Gastroesophageal sphincter (tissue), 4 donors: ENCODE data around the gene TMEM217. TPM values are rescaled to one million over a fixed set of nuclear protein-coding genes. Genes with fewer than 3 reads are reported as not detected.
"Not testable (repeated sequence)": the region's sequence is repeated elsewhere in the genome, so short reads cannot be mapped to it uniquely, and the experiment has no call there.

ENCODE experiments used
- ATAC-seq: fragments of 150-250 bp; one replicate; pipeline ENCODE4 v1.9.1; 2016; ENCODE audit warnings: mild to moderate bottlenecking, moderate library complexity
- H3K27ac ChIP-seq, 4 donors: fragments of 200-600 bp; sonication (generic) in 3 of 4; 1 replicate in 3 of 4; 2 replicates in 1 of 4; pipeline ENCODE4 v1.5.1; 2016 to 2019
- H3K27me3 ChIP-seq: fragments of 200-600 bp; sonication (generic); one replicate; pipeline ENCODE4 v1.5.1; 2019
- H3K36me3 ChIP-seq, 2 donors: fragments of 200-600 bp; sonication (generic); one replicate each; pipeline ENCODE4 v1.5.1; 2019; ENCODE audit warnings: control low read depth in 1 of 2
- H3K4me1 ChIP-seq, 3 donors: fragments of 200-600 bp; sonication (generic); 1 replicate in 2 of 3; 2 replicates in 1 of 3; pipeline ENCODE4 v1.5.1; 2016 to 2019; ENCODE audit warnings: control low read depth in 2 of 3
- H3K4me3 ChIP-seq, 2 donors: fragments of 200-600 bp; sonication (generic); one replicate each; pipeline ENCODE4 v1.5.1; 2019; ENCODE audit warnings: mild to moderate bottlenecking in 1 of 2, moderate library complexity in 1 of 2
- H3K9me3 ChIP-seq, 3 donors: fragments of 200-600 bp; sonication (generic); one replicate each; pipeline ENCODE4 v1.5.1; 2017 to 2019; ENCODE audit warnings: control low read depth in 2 of 3
- EP300 ChIP-seq: sonication (generic); formaldehyde crosslinking; IDR thresholded peaks from one replicate; pipeline ENCODE4 v1.6.1; 2017; ENCODE audit warnings: antibody characterized with exemption, mild to moderate bottlenecking
- POLR2A ChIP-seq, 2 donors: fragments of 450-650 bp; IDR thresholded peaks; one replicate each; pipeline ENCODE4 v1.6.1; 2017; ENCODE audit warnings: antibody characterized with exemption in 2 of 2, mild to moderate bottlenecking in 2 of 2, moderate library complexity in 1 of 2
- POLR2AphosphoS5 ChIP-seq: sonication (generic); formaldehyde crosslinking; IDR thresholded peaks from one replicate; pipeline ENCODE4 v1.6.1; 2017; ENCODE audit warnings: antibody characterized with exemption
- WGBS, 2 donors: methylation state at CpG; one replicate each; pipeline ENCODE4 v1.1.5; 2018; ENCODE audit warnings: low coverage in 1 of 2; 5-methylcytosine and 5-hydroxymethylcytosine counted together
- total RNA-seq, 4 donors: library from RNA; depleted of rRNA; stranded (reverse); fragments of >200 nt; gene quantifications; one replicate each; pipeline ENCODE4 v1.1.0, GENCODE V29; 2016
- TF ChIP-seq, protein P1 (sequence below), 4 experiments: fragments of 200-600 bp in 2 of 4; fragments of 450-650 bp in 2 of 4; sonication (generic) in 1 of 4; IDR thresholded peaks; one replicate each; pipeline ENCODE4 v1.5.1; 2017 to 2019; ENCODE audit warnings: antibody characterized with exemption in 4 of 4, mild to moderate bottlenecking in 2 of 4, moderate library complexity in 2 of 4

TMEM217 gene
- total RNA-seq, 4 donors from 2014 or later, result 0.40 TPM; not detected in 3

GRCh38 chr6:37192666-37193065 lies 65.3 kb downstream of the TMEM217 start:
- no peaks in the 10 kb centered on the region for H3K27me3 ChIP-seq
- TF ChIP-seq EP300 (no peak), POLR2AphosphoS5 (no peak), POLR2A (IDR thresholded peaks at IDR 0.05) (no peak)
- TF ChIP-seq, protein P1, sequence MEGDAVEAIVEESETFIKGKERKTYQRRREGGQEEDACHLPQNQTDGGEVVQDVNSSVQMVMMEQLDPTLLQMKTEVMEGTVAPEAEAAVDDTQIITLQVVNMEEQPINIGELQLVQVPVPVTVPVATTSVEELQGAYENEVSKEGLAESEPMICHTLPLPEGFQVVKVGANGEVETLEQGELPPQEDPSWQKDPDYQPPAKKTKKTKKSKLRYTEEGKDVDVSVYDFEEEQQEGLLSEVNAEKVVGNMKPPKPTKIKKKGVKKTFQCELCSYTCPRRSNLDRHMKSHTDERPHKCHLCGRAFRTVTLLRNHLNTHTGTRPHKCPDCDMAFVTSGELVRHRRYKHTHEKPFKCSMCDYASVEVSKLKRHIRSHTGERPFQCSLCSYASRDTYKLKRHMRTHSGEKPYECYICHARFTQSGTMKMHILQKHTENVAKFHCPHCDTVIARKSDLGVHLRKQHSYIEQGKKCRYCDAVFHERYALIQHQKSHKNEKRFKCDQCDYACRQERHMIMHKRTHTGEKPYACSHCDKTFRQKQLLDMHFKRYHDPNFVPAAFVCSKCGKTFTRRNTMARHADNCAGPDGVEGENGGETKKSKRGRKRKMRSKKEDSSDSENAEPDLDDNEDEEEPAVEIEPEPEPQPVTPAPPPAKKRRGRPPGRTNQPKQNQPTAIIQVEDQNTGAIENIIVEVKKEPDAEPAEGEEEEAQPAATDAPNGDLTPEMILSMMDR (IDR thresholded peaks at IDR 0.05), result no peak
- WGBS, 2 donors, result 82 to 88% methylated on average over 3 of the region's 3 CpGs

GRCh38 chr6:37190159-37190535 lies 67.8 kb downstream of the TMEM217 start:
- 60% methylated on average over 1 of the region's 1 CpG; no CpG with 5 or more reads in 1 of the 2 donors for WGBS, 2 donors
- no peak for ATAC-seq

More at GRCh38 chr6:37192666-37193065, 65.3 kb downstream of the TMEM217 start:
- no peaks in the 10 kb centered on the region for H3K9me3 ChIP-seq
- H3K36me3 ChIP-seq, result no peaks in the 10 kb centered on the region
- no peak overlapping the region for H3K27ac ChIP-seq
- no peaks in the 10 kb centered on the region for H3K4me1 ChIP-seq
- H3K4me3 ChIP-seq, result no peak overlapping the region
- ATAC-seq, result no peak

GRCh38 chr6:37188962-37189510 lies 68.9 kb downstream of the TMEM217 start:
- no peak overlapping the region for H3K27ac ChIP-seq
- no peaks in the 10 kb centered on the region for H3K36me3 ChIP-seq
- no peak for ATAC-seq
- no peaks in the 10 kb centered on the region for H3K4me1 ChIP-seq
- H3K9me3 ChIP-seq, result no peaks in the 10 kb centered on the region
- TF ChIP-seq, protein P1 (IDR thresholded peaks at IDR 0.05), result no peak
- TF ChIP-seq EP300 (no peak), POLR2A (IDR thresholded peaks at IDR 0.05) (no peak), POLR2AphosphoS5 (no peak)
- 40 to 58% methylated on average over 2 of the region's 2 CpGs for WGBS, 2 donors
- H3K4me3 ChIP-seq, result no peak overlapping the region
- H3K27me3 ChIP-seq, result no peaks in the 10 kb centered on the region

More at GRCh38 chr6:37190159-37190535, 67.8 kb downstream of the TMEM217 start:
- H3K9me3 ChIP-seq, result no peaks in the 10 kb centered on the region
- no peaks in the 10 kb centered on the region for H3K27me3 ChIP-seq
- no peaks in the 10 kb centered on the region for H3K4me1 ChIP-seq
- H3K27ac ChIP-seq, result no peak overlapping the region
- TF ChIP-seq EP300, result no peak
- no peak for TF ChIP-seq POLR2A (IDR thresholded peaks at IDR 0.05)
- TF ChIP-seq, protein P1 (IDR thresholded peaks at IDR 0.05), result no peak
- no peak for TF ChIP-seq POLR2AphosphoS5
- H3K36me3 ChIP-seq, result no peaks in the 10 kb centered on the region
- no peak overlapping the region for H3K4me3 ChIP-seq

DNA sequence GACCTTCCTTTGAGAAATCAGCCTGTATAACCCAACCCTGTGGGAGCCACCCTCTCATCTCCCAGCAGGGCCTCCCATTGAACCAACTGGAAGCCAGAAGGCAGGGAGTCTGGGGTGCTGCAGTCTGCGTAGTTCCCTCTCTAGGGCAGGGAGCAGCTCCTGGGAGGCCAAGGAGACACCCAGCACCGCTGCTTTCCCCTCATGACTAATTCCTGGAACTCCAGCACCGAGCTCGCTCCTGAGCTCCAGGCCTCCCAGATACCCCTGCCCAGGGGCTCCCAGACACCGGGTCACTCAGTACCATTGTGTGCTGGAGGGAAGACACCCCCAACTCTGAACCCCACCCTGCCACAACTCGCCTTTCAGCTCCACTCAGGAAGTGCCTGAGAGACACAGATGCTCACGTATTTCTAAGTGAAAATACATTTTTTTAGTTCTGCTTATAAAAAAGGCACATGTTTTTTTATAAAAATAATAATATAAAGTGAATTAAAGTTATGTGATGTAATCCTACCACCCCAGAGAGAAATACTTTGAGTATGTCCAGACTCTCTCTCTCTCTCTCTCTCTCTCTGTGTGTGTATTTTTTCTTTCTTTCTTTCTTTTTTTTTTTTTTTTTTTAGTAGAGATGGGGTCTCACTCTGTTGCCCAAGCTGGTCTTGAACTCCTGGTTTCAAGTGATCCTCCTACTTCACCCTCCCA lies 70.5 kb downstream of the TMEM217 start:
- no peaks in the 10 kb centered on the region for H3K4me1 ChIP-seq
- H3K36me3 ChIP-seq, result no peaks in the 10 kb centered on the region
- no peak overlapping the region for H3K27ac ChIP-seq
- TF ChIP-seq EP300 (no peak), POLR2AphosphoS5 (no peak), POLR2A (IDR thresholded peaks at IDR 0.05) (no peak)
- TF ChIP-seq, protein P1 (IDR thresholded peaks at IDR 0.05), result no peak
- no peaks in the 10 kb centered on the region for H3K9me3 ChIP-seq
- H3K4me3 ChIP-seq, result no peak overlapping the region
- no peaks in the 10 kb centered on the region for H3K27me3 ChIP-seq
- ATAC-seq, result no peak
- 67 to 83% methylated on average over 3 to 5 of the region's 7 CpGs for WGBS, 2 donors

DNA sequence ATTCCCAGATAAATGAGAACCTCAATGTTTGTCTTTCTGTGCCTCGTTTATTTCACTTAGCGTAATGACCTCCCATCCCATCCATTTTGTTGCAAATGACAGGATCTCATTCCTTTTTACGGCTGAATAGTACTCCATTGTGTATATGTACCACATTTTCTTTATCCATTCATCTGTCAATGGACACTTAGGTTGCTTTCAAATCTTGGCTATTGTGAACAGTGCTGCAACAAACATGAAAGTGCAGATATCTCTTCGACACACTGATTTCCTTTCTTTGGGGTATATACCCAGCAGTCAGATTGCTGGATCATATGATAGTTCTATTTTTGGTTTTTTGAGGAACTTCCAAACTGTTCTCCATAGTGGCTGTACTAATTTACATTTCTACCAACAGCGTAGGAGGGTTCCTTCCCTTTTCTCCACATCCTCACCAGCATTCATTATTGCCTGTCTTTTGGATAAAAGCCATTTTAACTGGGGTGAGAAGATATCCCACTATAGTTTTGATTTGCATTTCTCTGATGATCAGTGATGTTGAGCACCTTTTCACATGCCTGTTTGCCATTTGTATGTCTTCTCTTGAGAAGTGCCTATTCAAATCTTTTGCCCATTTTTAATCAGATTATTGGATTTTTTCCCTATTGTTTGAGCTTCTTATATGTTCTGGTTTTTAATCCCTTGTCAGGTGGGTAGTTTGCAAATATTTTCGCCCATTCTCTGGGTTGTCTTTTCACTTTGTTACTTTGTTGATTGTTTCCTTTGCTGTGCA lies 71.8 kb downstream of the TMEM217 start:
- not testable (repeated sequence) for H3K9me3 ChIP-seq, H3K27me3 ChIP-seq, H3K4me3 ChIP-seq, H3K27ac ChIP-seq, ATAC-seq, H3K4me1 ChIP-seq, H3K36me3 ChIP-seq
- 82% methylated on average over 5 to 6 of the region's 6 CpGs for WGBS, 2 donors
